Activated T-cell treated with anti-CD3 and anti-CD28 coated beads, Interleukin-2, amount 50 U/mL, for 72 hours (primary cell): Measurements from ENCODE around the gene FAM53B. TPM values are rescaled to one million over a fixed set of nuclear protein-coding genes. Genes with fewer than 3 reads are reported as not detected.

Experiments used
- ATAC-seq, 2 donors: fragments of 150-1000 bp; cut with Tn5 transposase; replicated peaks in 1 of 2; 2 replicates each; pipeline ENCODE4 v1.10.0; 2021; ENCODE audit warnings: moderate library complexity in 2 of 2, mild to moderate bottlenecking in 1 of 2
- DNase-seq, 2 donors: peaks; one replicate each; pipeline ENCODE4 v3.0.0; 2021 to 2022; ENCODE audit warnings: mixed read lengths in 1 of 2
- H3K27ac Mint-ChIP-seq: one replicate; pipeline ENCODE4 v1.8.0; 2022; ENCODE audit warnings: mild to moderate bottlenecking, moderate library complexity, mixed read lengths
- H3K27me3 Mint-ChIP-seq: one replicate; pipeline ENCODE4 v1.8.0; 2022; ENCODE audit warnings: low read depth, mixed read lengths
- H3K36me3 Mint-ChIP-seq, 2 donors: one replicate each; pipeline ENCODE4 v1.8.0; 2022; ENCODE audit warnings: mixed read lengths in 2 of 2, mild to moderate bottlenecking in 1 of 2; ENCODE audit not compliant: insufficient read depth in 2 of 2
- H3K4me1 Mint-ChIP-seq: one replicate; pipeline ENCODE4 v1.8.0; 2022; ENCODE audit warnings: low read depth, mixed read lengths
- H3K4me3 Mint-ChIP-seq, 2 donors: one replicate each; pipeline ENCODE4 v1.8.0; 2022; ENCODE audit warnings: mild to moderate bottlenecking in 2 of 2, mixed read lengths in 2 of 2, moderate library complexity in 2 of 2
- H3K9me3 Mint-ChIP-seq, 2 donors: one replicate each; pipeline ENCODE4 v1.8.0; 2022; ENCODE audit warnings: mixed read lengths in 2 of 2
- total RNA-seq, 2 donors: library from RNA; stranded (reverse); gene quantifications; one replicate each; pipeline ENCODE4 v1.2.3, GENCODE V29; 2022

The FAM53B gene
- total RNA-seq, 2 donors from 2014 or later, result 30.0 to 37.7 TPM

DNA sequence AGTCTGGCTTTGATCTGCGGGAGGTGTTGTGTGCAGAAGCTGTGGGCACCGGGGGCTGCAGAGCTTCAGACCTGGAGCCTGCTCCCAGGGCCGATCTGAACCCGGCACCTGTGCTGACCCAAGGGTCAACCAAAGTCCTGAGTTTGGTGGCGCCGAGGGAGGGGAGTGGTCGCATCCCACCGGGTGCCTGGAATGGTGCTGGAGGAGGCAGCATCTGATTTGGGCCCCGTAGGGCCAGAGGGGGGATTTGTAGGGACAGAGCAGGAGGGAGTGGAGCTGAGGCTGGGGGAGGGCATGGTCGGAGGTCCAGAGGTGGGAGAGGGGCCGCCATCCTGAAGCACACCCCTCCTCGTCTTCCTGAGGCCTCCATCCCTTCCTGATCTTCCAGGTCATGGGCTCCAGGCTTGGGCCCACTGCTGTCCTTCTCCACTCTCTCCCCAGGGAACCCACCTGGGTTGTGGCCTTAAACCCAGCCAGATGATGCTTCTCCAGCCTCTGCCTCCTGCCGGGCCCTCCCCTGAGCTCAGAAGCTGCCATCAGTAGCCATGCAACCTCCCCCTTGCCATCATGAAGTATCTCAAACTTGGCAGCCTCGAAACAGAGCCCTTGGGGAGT, 169.6 kb downstream of the FAM53B start:
- DNase-seq, result no peak
- ATAC-seq, result no peak
- Mint-ChIP-seq H3K9me3 (no peaks in the 10 kb centered on the region), H3K27me3 (no peaks in the 10 kb centered on the region), H3K36me3 (peaks cover 0 to under 1% of the 10 kb centered on the region in 2 donors), H3K4me3 (no peak overlapping the region), H3K4me1 (no peaks in the 10 kb centered on the region), H3K27ac (no peak overlapping the region)

DNA sequence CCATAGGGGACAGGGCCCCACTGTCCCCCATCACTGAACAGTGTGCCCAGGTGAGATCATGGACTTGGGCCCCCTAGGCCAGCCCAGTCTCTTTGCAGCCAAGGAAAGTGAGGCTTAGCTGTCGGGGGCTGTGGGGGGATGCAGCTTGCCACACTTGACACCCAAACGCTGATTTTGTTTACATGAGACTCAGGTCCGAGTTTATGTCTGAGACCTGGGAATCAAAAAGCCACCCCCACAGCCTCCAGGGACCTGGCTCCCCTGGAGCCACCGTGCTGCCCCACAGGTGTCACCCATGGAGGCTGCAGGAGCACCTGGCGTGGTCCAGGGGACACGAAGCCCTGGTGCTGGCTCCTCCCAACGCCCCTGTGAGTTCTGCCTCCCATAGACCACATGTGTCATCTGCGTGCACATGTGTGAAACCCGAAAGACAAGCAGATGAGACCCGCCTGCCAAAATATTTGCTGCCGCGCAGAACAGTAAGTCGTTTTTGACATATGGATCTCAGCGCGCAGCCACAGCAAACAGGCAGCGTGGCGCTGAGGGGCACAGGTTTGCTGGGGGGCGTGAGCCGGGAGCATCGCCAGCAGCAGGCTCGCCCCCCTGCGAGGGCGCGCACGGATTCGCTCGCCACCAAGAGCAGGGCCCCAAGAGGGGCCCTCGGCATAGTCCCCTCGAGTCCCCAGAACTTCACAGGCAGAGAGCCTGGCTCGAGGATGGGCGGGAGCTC, 170.3 kb downstream of the FAM53B start:
- Mint-ChIP-seq H3K27ac (no peak overlapping the region), H3K9me3 (no peaks in the 10 kb centered on the region), H3K36me3 (no peaks in the 10 kb centered on the region), H3K27me3 (no peaks in the 10 kb centered on the region), H3K4me3 (no peak overlapping the region), H3K4me1 (no peaks in the 10 kb centered on the region)
- ATAC-seq, result no peak
- DNase-seq, result no peak

DNA sequence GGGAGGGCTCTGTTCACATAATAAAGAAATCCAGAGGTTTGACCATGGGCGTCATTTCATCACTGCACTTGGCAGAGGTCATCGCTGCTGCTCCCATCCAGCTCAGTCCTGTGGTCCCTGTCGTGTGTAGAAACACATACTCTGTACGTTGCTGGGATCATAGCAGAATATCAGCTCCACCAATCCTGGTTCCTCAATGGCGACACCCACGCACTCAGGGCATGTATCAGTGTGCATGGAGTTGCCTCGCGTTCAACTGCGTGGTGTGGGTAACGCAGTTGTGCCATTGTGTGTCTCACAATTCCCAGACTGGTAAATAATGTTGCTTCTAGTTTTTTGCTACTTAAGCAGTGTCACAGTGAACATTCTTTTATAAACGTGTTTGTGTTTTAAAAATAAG, 171.4 kb downstream of the FAM53B start:
- H3K27me3 Mint-ChIP-seq, result no peaks in the 10 kb centered on the region
- no peaks in the 10 kb centered on the region for H3K36me3 Mint-ChIP-seq
- H3K4me1 Mint-ChIP-seq, result no peaks in the 10 kb centered on the region
- ATAC-seq, result no peak
- no peaks in the 10 kb centered on the region for H3K9me3 Mint-ChIP-seq
- DNase-seq, result no peak
- no peak overlapping the region for H3K27ac Mint-ChIP-seq
- no peak overlapping the region for H3K4me3 Mint-ChIP-seq

DNA sequence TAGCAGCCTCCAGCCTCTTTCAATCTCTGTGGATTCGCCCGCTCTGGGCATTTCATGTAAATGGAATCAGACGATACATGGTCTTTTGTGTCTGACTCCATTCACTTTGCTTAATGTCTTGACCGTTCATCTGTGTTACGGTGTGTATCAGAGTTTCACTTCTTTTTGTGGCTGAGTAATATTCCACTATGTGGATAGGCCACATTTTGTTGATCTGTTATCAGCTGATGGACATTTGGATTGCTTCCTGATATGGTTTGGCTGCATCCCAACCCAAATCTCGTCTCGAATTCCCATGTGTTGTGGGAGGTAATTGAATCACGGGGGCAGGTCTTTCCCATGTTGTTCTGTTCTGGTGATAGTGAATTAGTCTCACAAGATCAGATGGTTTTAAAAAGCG, 173.5 kb downstream of the FAM53B start:
- ATAC-seq, result no peak
- Mint-ChIP-seq H3K4me1 (no peaks in the 10 kb centered on the region), H3K27ac (no peak overlapping the region)

DNA sequence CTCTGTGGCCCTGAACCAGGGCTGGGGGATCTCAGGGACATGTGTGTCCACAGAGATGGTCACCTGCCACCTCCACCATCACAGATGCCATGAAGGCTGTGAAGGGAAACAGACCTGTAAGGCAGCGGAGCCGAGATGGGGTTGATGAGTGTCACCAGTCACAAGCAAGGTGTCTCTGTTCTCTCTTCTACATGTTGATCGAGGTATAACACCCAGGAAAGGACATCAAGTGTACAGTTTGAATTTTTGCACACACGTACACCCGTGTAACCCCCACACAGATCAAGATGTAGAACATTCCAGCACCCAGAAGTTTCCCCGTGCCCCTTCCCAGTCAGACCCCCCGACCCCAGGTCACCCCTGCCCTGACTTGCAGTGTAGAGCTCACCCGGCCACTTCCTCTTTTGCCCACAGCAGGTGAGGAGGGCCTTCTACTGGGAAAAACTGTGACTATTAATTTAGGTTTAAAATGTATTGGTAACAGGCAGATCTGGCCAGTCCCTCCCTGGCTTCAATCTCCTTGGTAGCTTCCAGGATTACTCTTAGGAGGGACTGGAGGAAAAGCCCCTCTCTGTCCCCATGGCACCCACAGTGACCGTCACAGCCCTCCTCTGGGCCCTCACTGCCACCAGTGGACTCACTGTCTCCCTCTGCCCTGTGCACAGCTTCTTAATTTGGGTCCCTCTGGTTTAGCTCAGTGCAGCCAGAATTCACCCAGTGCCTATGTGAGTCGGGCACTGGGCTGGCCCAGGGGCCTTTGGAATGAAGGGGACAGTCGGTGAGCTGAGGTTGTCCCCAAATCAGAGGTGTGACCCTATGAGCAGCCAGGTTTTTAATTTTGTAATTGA, 174.3 kb downstream of the FAM53B start:
- Mint-ChIP-seq H3K9me3 (no peaks in the 10 kb centered on the region), H3K4me3 (no peak overlapping the region), H3K27me3 (no peaks in the 10 kb centered on the region), H3K4me1 (no peaks in the 10 kb centered on the region), H3K27ac (no peak overlapping the region), H3K36me3 (no peaks in the 10 kb centered on the region)
- no peak for DNase-seq
- ATAC-seq, result no peak

More for the DNA sequence above, 173.5 kb downstream of the FAM53B start:
- Mint-ChIP-seq H3K36me3 (no peaks in the 10 kb centered on the region), H3K27me3 (no peaks in the 10 kb centered on the region), H3K4me3 (no peak overlapping the region), H3K9me3 (no peaks in the 10 kb centered on the region)
- DNase-seq, result no peak

Other genes with a start within 250 kb of the FAM53B start
- gene EEF1AKMT2, start 47.5 kb upstream of the FAM53B start, total RNA-seq, result 10 to 100 TPM; 25.4 to 29.4 TPM
- gene ABRAXAS2, start 57.4 kb upstream of the FAM53B start, total RNA-seq, result 10 to 100 TPM; 20.9 to 24.9 TPM
- gene ZRANB1, start 197.7 kb upstream of the FAM53B start, total RNA-seq, result 10 to 100 TPM; 15.0 to 16.0 TPM